Trophoblast cell (in vitro differentiated cells and primary cell): Measurements from ENCODE around the gene CLEC4M.

Experiments used
- DNase-seq, 2 donors: peaks; one replicate each; pipeline ENCODE4 v3.0.0-alpha.2; 2016
- H2AFZ ChIP-seq: 2 replicates; pipeline ENCODE4 v1.6.1; 2013; ENCODE audit warnings: low read length, moderate library complexity, mild to moderate bottlenecking; ENCODE audit not compliant: insufficient read depth, poor library complexity
- H2AK5ac ChIP-seq: 2 replicates; pipeline ENCODE4 v1.6.1; 2013; ENCODE audit warnings: mild to moderate bottlenecking, low read length
- H2BK120ac ChIP-seq: 2 replicates; pipeline ENCODE4 v1.6.1; 2013; ENCODE audit warnings: low read length, mild to moderate bottlenecking, moderate library complexity; ENCODE audit not compliant: insufficient read depth, poor library complexity
- H2BK12ac ChIP-seq: 2 replicates; pipeline ENCODE4 v1.6.1; 2013; ENCODE audit warnings: mild to moderate bottlenecking, low read length, moderate library complexity
- H2BK5ac ChIP-seq: 2 replicates; pipeline ENCODE4 v1.6.1; 2013; ENCODE audit warnings: low read length, low read depth, moderate library complexity, mild to moderate bottlenecking; ENCODE audit not compliant: poor library complexity
- H3K14ac ChIP-seq: 2 replicates; pipeline ENCODE4 v1.6.1; 2013; ENCODE audit warnings: mild to moderate bottlenecking, low read length
- H3K18ac ChIP-seq: 2 replicates; pipeline ENCODE4 v1.6.1; 2013; ENCODE audit warnings: mild to moderate bottlenecking, low read length
- H3K23ac ChIP-seq: 2 replicates; pipeline ENCODE4 v1.6.1; 2013; ENCODE audit warnings: low read length
- H3K27ac ChIP-seq: 2 replicates; pipeline ENCODE4 v1.5.1; 2013; ENCODE audit warnings: low read depth, mild to moderate bottlenecking, inconsistent platforms, low read length, moderate library complexity
- H3K27me3 ChIP-seq: 2 replicates; pipeline ENCODE4 v1.6.1; 2013; ENCODE audit warnings: inconsistent platforms, mild to moderate bottlenecking, low read length, moderate library complexity; ENCODE audit not compliant: insufficient read depth
- H3K36me3 ChIP-seq, 2 experiments: 1 replicate in 1 of 2; 2 replicates in 1 of 2; pipeline ENCODE4 v1.6.1; 2013; ENCODE audit warnings: low read length in 2 of 2, mild to moderate bottlenecking in 2 of 2, moderate library complexity in 1 of 2; ENCODE audit not compliant: insufficient read depth in 2 of 2, control insufficient read depth in 1 of 2
- H3K4ac ChIP-seq: 2 replicates; pipeline ENCODE4 v1.6.1; 2013; ENCODE audit warnings: low read depth, mild to moderate bottlenecking, low read length, moderate library complexity
- H3K4me1 ChIP-seq, 2 experiments: 1 replicate in 1 of 2; 2 replicates in 1 of 2; pipeline ENCODE4 v1.6.1; 2013; ENCODE audit warnings: low read length in 2 of 2, mild to moderate bottlenecking in 2 of 2, moderate library complexity in 1 of 2; ENCODE audit not compliant: insufficient read depth in 2 of 2, control insufficient read depth in 1 of 2
- H3K4me2 ChIP-seq: 2 replicates; pipeline ENCODE4 v1.6.1; 2013; ENCODE audit warnings: inconsistent platforms, mild to moderate bottlenecking, low read length, moderate library complexity
- H3K4me3 ChIP-seq: 2 replicates; pipeline ENCODE4 v1.5.1; 2013; ENCODE audit warnings: mild to moderate bottlenecking, low read depth, low read length, inconsistent platforms
- H3K79me1 ChIP-seq: one replicate; pipeline ENCODE4 v1.6.1; 2013; ENCODE audit warnings: low read length
- H3K79me2 ChIP-seq: 2 replicates; pipeline ENCODE4 v1.6.1; 2013; ENCODE audit warnings: low read length, mild to moderate bottlenecking; ENCODE audit not compliant: control insufficient read depth, insufficient read depth, poor library complexity
- H3K9ac ChIP-seq: 2 replicates; pipeline ENCODE4 v1.6.1; 2013; ENCODE audit warnings: mild to moderate bottlenecking, low read length
- H3K9me3 ChIP-seq: 2 replicates; pipeline ENCODE4 v1.6.1; 2013; ENCODE audit warnings: low read depth, mild to moderate bottlenecking, control low read depth, inconsistent platforms, low read length; ENCODE audit not compliant: insufficient read depth
- H4K12ac ChIP-seq: 2 replicates; pipeline ENCODE4 v1.6.1; 2013; ENCODE audit warnings: low read depth, mild to moderate bottlenecking, low read length, moderate library complexity
- H4K8ac ChIP-seq: 2 replicates; pipeline ENCODE4 v1.6.1; 2013; ENCODE audit warnings: low read depth, mild to moderate bottlenecking, low read length, moderate library complexity
- H4K91ac ChIP-seq: one replicate; pipeline ENCODE4 v1.6.1; 2013; ENCODE audit warnings: low read depth, mild to moderate bottlenecking, low read length, moderate library complexity
- WGBS: extraction: QIAGEN DNeasy Blood & Tissue Kit; methylation state at CpG from one replicate; pipeline ENCODE4 v1.1.7; 2013; ENCODE audit warnings: missing lambda C conversion rate; ENCODE audit not compliant: insufficient read length, insufficient coverage; ENCODE audit errors: extremely low coverage; 5-methylcytosine and 5-hydroxymethylcytosine counted together

CLEC4M gene

DNA sequence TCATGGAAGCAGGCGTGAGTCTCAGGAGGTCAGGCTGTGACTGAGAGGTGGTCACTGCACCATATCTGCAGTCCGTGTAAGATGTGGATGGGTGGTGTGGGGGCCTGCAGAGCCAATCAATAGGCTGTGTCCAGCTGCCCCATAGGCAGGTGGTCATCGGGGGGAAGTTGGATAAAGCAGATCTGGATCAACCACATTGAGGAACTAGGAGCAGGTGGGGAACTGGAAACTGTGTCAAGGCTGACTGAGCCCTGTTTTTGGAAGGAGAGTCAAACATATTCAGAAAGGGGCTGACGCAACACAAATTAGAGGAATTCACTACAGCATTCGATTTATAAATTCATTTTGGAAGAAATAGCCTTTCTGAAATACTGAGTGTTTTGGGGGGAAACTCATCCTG lies 15.0 kb downstream of the CLEC4M start:
- Histone ChIP-seq H3K4ac (no peak overlapping the region), H2AK5ac (no peak overlapping the region), H3K9me3 (no peaks in the 10 kb centered on the region), H3K36me3 (no peaks in the 10 kb centered on the region), H3K27ac (no peak overlapping the region), H3K14ac (no peak overlapping the region), H2BK5ac (no peak overlapping the region), H2BK12ac (no peak overlapping the region), H2AFZ (no peak overlapping the region), H4K8ac (no peak overlapping the region), H3K9ac (no peak overlapping the region), H2BK120ac (no peak overlapping the region), H3K4me3 (no peak overlapping the region), H3K79me2 (no peaks in the 10 kb centered on the region), H4K12ac (no peak overlapping the region), H3K79me1 (no peaks in the 10 kb centered on the region), H3K27me3 (no peaks in the 10 kb centered on the region), H3K4me2 (no peak overlapping the region), H4K91ac (no peak overlapping the region), H3K23ac (no peak overlapping the region), H3K18ac (no peak overlapping the region), H3K4me1 (peaks cover 9 to 17% of the 10 kb centered on the region in 2 experiments)
- no peak for DNase-seq
- WGBS: no CpG with 5 or more reads among the region's 5 CpGs

DNA sequence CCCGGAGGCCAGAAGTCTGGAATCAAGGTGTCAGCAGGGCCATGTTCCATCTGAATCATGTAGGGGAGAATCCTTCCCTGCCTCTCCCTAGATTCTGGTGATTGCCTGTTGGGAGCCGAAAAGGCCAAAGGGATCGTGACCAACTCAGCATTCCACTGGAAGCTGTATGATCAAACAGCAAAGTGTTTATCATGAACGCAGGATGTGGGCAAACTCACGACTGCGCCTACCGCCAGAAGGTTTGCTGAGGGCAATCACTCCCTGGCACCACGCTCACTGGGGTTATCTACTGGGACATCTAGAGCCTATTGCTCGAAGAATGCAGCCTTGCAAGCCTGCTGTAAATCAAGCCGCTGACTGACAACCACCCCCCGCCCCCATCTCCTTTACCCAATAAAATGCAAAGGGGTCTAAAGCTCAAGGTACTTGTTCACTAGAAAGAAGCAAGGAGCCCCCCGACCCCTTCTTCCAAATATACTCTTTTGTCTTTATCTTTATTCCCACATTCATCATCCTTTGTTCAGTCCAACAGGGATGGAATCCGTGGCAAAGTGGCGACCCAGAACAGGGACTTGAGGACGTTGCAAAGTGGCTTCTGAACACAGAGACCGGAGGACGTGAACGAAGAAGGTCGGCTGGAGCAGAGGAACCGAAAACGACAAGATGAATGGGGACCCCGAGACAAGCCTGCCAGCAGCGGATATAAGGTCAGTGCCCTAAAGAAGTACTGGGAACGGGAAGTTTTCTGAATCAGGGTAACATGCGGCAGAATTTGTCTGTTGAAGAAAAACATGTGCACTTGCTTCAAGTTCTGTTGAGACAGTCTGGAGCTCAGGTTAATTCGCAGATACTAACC lies 16.8 kb downstream of the CLEC4M start:
- Histone ChIP-seq H3K27me3 (no peaks in the 10 kb centered on the region), H3K4ac (no peak overlapping the region), H3K79me1 (no peaks in the 10 kb centered on the region), H3K4me1 (peaks cover 8 to 16% of the 10 kb centered on the region in 2 experiments), H3K9ac (no peak overlapping the region), H3K4me3 (no peak overlapping the region), H2AK5ac (no peak overlapping the region), H3K9me3 (no peaks in the 10 kb centered on the region), H2BK120ac (no peak overlapping the region), H4K91ac (peak overlapping the region; percentile 9), H3K18ac (no peak overlapping the region), H4K12ac (no peak overlapping the region), H2BK5ac (no peak overlapping the region), H3K27ac (peak overlapping the region; percentile 8), H2BK12ac (no peak overlapping the region), H3K79me2 (no peaks in the 10 kb centered on the region), H3K4me2 (no peak overlapping the region), H3K14ac (no peak overlapping the region), H4K8ac (no peak overlapping the region), H3K23ac (no peak overlapping the region), H2AFZ (no peak overlapping the region), H3K36me3 (no peaks in the 10 kb centered on the region)
- WGBS: no CpG with 5 or more reads among the region's 26 CpGs
- DNase-seq: peak; percentile 87 to 93

DNA sequence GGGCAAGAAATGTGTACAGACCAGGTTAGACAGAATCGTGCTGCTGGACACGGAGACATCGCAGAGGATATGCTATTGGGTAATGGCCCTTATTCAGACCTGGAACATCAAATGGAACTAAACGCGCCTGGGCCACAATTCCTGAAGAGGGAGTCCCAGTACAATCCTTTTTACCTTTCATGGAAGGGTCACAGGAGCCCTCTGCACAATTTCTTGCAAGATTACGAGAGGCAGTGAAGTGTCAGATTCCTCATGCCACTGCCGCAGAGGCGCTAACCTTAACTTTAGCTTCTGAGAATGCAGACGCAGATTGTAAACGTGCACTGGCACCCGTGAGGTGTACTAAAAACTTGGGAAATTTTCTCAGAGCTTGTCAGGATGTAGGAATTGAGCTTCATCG lies 18.1 kb downstream of the CLEC4M start:
- H3K9me3 ChIP-seq: no peaks in the 10 kb centered on the region
- no CpG with 5 or more reads among the region's 12 CpGs for WGBS

DNA sequence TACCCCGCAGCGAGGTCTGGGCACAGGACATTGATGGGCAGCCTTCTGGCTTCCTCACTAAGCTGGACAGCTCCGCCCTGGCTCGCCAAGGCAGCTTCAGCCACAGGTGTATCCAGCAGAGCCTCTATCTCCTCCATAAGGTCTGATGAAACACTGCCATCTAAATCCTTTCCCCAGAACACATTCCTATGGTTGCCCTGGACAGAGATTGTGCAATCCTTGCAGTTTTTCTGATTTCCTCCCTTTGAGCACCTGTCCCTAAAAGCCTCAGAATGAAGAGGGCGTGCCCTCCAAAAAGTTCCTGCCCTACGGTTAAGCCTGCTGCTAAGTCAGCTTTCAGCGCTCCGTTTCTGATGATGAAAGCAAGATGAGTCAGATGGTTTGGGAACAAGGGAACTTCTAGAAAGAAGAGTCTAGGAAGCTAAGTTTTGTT lies 21.0 kb downstream of the CLEC4M start:
- Histone ChIP-seq H3K27ac (no peak overlapping the region), H2BK12ac (no peak overlapping the region), H3K79me2 (no peaks in the 10 kb centered on the region), H2BK5ac (no peak overlapping the region), H2BK120ac (no peak overlapping the region), H3K4me1 (peaks cover 13 to 21% of the 10 kb centered on the region in 2 experiments), H3K79me1 (no peaks in the 10 kb centered on the region), H4K91ac (no peak overlapping the region), H3K18ac (no peak overlapping the region), H2AFZ (no peak overlapping the region), H3K4me3 (no peak overlapping the region), H3K4ac (no peak overlapping the region), H3K23ac (no peak overlapping the region), H3K4me2 (no peak overlapping the region), H4K12ac (no peak overlapping the region), H3K14ac (no peak overlapping the region), H3K27me3 (peaks cover 10% of the 10 kb centered on the region), H3K9me3 (peaks cover 4% of the 10 kb centered on the region), H3K9ac (no peak overlapping the region), H4K8ac (no peak overlapping the region), H3K36me3 (no peaks in the 10 kb centered on the region), H2AK5ac (no peak overlapping the region)
- no CpG with 5 or more reads among the region's 8 CpGs for WGBS
- peak; percentile 98 to 100 for DNase-seq

More for the DNA sequence above, 18.1 kb downstream of the CLEC4M start:
- peak overlapping the region; percentile 45 for H2BK12ac ChIP-seq
- H3K14ac ChIP-seq: no peak overlapping the region
- H4K91ac ChIP-seq: no peak overlapping the region
- peak; percentile 89 to 94 for DNase-seq
- H4K8ac ChIP-seq: no peak overlapping the region
- no peak overlapping the region for H3K4me2 ChIP-seq
- H4K12ac ChIP-seq: no peak overlapping the region
- H3K36me3 ChIP-seq: no peaks in the 10 kb centered on the region
- H3K18ac ChIP-seq: no peak overlapping the region
- no peak overlapping the region for H2BK120ac ChIP-seq
- no peaks in the 10 kb centered on the region for H3K79me2 ChIP-seq
- no peak overlapping the region for H2AK5ac ChIP-seq
- H2BK5ac ChIP-seq: no peak overlapping the region
- peaks cover 8 to 16% of the 10 kb centered on the region in 2 experiments for H3K4me1 ChIP-seq
- H3K4ac ChIP-seq: no peak overlapping the region
- H3K27me3 ChIP-seq: no peaks in the 10 kb centered on the region
- no peak overlapping the region for H3K23ac ChIP-seq
- H2AFZ ChIP-seq: no peak overlapping the region
- H3K9ac ChIP-seq: no peak overlapping the region
- no peak overlapping the region for H3K4me3 ChIP-seq
- no peaks in the 10 kb centered on the region for H3K79me1 ChIP-seq
- no peak overlapping the region for H3K27ac ChIP-seq
